Adipose tissue (tissue), 3 donors: ENCODE data around the gene FGGY. TPM values are rescaled to one million over a fixed set of nuclear protein-coding genes. Genes with fewer than 3 reads are reported as not detected.
"Not testable (repeated sequence)": the region's sequence is repeated elsewhere in the genome, so short reads cannot be mapped to it uniquely, and the experiment has no call there.

ENCODE experiments used
- H3K27ac ChIP-seq: one replicate; pipeline ENCODE4 v1.5.1; 2013; ENCODE audit warnings: low read depth, low read length
- WGBS, 3 donors: extraction: QIAGEN DNeasy Blood & Tissue Kit; methylation state at CpG; one replicate each; pipeline ENCODE4 v1.1.7; 2013; 5-methylcytosine and 5-hydroxymethylcytosine counted together
- polyA plus RNA-seq, 3 donors: library from polyadenylated mRNA; stranded (reverse); fragments of 200-250 nt; gene quantifications; one replicate each; pipeline ENCODE4 v1.2.3, GENCODE V29; 2013
- donor health status: healthy with polysubstance abuse.
- donor health status: Bipolar disorder and iron deficiency.
- donor health status: healthy.

The FGGY gene, protein sequence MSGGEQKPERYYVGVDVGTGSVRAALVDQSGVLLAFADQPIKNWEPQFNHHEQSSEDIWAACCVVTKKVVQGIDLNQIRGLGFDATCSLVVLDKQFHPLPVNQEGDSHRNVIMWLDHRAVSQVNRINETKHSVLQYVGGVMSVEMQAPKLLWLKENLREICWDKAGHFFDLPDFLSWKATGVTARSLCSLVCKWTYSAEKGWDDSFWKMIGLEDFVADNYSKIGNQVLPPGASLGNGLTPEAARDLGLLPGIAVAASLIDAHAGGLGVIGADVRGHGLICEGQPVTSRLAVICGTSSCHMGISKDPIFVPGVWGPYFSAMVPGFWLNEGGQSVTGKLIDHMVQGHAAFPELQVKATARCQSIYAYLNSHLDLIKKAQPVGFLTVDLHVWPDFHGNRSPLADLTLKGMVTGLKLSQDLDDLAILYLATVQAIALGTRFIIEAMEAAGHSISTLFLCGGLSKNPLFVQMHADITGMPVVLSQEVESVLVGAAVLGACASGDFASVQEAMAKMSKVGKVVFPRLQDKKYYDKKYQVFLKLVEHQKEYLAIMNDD
- polyA plus RNA-seq: 10 to 100 TPM in 2 of 3 donors, 1 to 10 TPM in 1; 6.3 to 13.4 (median 12.8) TPM

DNA sequence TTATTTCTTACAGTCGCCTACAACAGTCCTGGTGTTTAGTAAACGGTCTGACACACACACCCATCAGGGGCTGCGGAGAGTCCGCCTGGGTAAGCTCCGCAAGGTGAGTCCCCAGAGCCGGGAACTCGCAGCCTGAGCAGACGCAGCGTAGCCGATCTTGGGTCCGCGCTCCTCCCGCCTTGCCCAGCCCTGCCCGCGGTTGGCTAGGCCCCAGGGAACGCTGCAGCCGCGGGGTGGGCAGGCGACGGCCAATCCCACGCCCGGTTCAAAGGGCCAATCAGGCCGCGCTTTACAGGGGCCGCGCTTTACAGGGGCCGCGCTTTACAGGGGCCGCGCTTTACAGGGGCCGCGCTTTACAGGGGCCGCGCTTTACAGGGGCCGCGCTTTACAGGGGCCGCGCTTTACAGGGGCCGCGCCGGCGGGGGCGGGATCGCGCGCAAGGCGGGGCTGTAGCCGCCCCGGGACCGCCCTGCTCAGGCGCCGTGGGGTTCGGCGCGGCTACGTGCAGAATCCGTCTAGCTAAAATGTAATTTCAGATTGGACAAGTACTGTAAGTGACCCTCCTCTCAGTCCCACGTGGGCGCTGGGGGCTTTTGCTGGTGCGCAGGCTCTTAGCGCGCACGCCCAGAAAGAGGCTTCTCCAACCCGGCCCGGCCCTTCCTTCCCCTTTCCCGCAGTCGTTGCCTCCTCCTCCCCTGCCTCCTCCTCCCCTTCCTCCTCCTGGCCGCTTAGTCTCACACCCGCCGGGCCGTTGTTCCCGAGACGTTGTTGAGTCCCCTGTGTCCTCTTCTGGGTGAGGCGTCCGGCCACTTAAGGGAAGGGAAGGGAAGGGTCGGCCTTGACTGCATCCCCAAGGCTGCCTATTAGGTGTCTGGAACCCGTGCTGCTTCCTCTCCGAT, at the start of gene FGGY:
Gene FGGY (plus strand): TSS at position 737 of the 899 bp plus-strand sequence. CDS start 24,456 bp downstream, outside the sequence.
- peak within 1 kb of the TSS; percentile 79 for H3K27ac ChIP-seq
- 0 to 1% (median 0%) methylated on average over 70 to 78 of the region's 78 CpGs for WGBS, 3 donors

- H3K27ac ChIP-seq: no peak overlapping the region
- WGBS, 3 donors: 28 to 73% (median 66%) methylated on average over 1 of the region's 1 CpG
These were observed 48.1 kb upstream of the FGGY start for GRCh38 chr1:59248758-59249157.

- 76 to 84% (median 81%) methylated on average over 4 of the region's 4 CpGs for WGBS, 3 donors
- no peak overlapping the region for H3K27ac ChIP-seq
These were observed 47.3 kb upstream of the FGGY start for GRCh38 chr1:59249396-59250137.

DNA sequence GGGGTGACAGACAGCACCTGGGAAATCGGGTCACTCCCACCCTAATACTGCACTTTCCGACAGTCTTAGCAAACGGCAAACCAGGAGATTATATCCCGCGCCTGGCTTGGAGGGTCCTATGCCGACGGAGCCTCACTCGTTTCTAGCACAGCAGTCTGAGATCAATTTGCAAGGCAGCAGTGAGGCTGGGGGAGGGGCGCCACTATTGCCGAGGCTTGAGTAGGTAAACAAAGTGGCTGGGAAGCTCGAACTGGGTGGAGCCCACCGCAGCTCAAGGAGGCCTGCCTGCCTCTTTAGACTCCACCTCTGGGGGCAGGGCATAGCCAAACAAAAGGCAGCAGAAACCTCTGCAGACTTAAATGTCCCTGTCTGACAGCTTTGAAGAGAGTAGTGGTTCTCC, 45.8 kb upstream of the FGGY start:
- not testable (repeated sequence) for H3K27ac ChIP-seq
- WGBS, 3 donors: 83 to 90% (median 88%) methylated on average over 12 of the region's 12 CpGs

GRCh38 chr1:59256429-59256828, 40.5 kb upstream of the FGGY start:
- WGBS, 3 donors: 100% methylated on average over 1 of the region's 1 CpG
- H3K27ac ChIP-seq: not testable (repeated sequence)

DNA sequence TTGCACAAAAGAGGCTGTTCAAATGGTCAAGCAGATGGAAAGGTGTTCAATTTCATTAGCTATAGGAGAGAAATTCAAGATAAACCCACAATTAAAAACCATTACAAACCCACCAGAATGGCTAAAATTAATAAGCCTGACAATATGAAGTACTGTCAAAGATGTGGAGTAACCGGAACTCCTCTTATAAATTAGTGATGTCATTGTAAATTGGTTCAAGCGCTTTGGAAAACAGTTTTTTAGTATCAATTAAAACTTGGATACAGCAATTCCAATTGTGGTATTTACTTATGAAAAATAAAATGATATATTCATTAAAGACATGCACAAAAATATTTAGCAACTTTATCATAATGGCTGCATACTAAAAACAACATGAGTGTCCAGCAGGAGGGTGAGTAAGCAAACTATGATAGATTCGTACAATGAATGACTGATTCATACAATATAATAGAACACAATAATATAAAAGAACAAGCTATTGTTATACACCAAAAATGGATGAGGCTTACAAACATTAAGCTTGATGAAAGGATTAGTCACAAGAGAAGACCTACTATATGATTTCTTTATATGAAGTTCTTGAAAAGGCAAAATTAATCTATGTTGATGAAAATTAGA, 38.4 kb upstream of the FGGY start:
- H3K27ac ChIP-seq: no peak overlapping the region
- 94 to 98% (median 95%) methylated on average over 3 of the region's 3 CpGs for WGBS, 3 donors

GRCh38 chr1:59261537-59261936, 35.4 kb upstream of the FGGY start:
- H3K27ac ChIP-seq: no peak overlapping the region
- 53 to 79% (median 58%) methylated on average over 1 of the region's 1 CpG for WGBS, 3 donors

DNA sequence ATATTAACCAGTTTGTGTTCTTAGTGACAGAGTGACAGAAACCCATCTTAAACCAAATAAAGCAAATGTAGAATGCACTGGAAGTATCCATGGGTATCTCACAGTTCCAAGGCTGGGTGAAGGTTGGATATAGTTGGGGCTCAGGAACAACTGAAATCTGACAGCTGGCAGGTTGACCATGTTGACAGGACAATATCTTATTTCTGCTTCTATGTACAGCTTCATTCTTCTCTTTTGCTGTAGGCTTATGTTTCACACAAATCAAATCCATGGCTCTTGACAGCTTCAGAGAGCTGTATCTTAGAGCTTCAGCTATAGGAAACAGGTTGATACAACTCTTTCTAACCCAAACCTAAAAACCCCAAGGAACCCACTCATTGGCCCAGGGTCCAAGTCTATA, 34.3 kb upstream of the FGGY start:
- no peak overlapping the region for H3K27ac ChIP-seq

DNA sequence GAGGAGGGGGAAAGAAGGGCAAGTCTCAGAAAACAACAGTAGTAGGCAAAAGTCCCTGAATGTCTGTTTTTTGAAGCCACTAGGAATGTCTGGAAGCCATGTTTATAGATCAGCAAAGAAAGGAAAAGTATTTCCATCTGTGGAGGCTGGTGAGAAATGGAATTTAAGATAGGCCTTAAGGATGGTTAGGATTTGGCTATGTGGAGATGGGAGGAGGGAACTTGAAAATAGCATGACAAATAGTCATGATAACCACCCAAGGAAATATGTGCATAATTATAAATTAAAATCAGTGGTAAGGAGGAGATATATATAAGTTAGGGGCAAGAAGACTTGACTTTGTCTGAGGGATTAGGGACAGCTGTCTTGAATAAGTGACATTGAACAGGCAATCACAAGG, 33.8 kb upstream of the FGGY start:
- H3K27ac ChIP-seq: no peak overlapping the region

DNA sequence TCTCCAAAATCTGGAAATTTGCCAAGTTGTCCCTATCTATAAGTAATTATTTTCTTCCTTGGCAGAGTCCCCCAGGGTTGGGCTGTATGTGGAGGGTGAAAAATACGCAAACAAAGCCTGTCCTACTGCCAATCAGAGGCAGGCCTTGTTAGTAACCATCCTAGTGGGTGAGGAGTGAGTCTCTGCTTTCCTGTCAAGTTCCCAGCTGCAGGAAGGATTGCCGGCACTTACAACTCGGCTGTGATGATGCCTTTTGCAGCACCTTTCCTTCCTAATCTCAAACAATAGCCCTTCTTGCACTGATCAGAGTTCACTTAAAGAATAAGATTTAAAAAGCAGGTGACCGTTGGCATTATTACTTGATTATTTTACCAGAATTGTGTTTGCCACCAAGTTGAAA, 31.3 kb upstream of the FGGY start:
- WGBS, 3 donors: 69 to 87% (median 70%) methylated on average over 4 of the region's 4 CpGs
- H3K27ac ChIP-seq: no peak overlapping the region

DNA sequence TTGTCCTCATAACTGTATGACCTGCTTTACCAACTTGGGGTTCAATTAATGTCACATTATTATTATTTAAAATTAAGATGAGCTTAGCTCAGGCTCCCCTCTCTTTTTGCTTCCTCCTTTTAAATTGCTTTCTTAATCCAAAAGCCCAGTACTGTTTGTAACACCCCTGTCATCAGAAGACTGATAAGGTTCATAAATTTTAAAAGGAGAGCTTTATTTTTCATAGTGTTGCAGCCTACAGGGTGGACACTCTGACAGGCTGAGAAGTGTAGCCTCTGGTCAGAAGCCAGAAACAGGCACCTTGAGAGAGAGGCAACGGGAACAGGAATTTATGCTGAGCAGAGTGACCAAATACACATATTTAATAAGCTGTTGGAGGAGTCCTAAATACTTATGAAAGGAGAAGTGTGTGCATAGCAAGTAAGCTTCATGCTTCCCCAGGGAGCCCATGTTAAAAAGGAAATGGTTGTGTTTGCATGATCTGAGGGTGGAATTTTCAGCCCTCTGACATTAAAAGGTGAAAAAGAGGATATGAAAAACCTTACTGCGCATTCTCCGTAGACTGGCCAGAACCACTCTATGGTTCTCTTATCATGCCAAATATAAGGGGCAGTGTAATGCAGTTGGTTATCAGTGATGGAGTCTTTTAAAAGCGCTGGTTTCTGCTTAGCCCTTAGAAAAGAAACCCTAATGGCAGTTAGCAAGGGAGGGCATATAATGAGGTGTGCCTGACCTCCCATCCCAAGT, 30.5 kb upstream of the FGGY start:
- no peak overlapping the region for H3K27ac ChIP-seq

DNA sequence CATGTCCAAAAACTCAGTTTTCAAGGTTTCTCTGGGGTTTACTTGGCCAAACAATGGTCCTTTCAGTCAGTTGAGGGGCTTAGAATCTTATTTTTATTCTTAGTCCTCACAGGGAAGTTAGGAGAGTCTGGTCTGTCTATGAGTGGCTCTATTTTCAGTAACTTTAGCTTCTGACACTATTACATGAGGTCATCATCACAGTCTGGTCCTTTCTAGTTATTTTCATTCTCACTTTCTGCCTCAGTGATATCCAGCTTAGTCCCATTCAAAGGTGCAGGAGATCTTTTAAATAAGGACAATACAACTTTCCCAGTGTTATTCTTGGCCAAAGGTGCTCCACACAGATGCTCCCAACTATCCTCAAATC, 30.0 kb upstream of the FGGY start:
- no peak overlapping the region for H3K27ac ChIP-seq

More for the DNA sequence above, 30.5 kb upstream of the FGGY start:
- WGBS, 3 donors: 59 to 81% (median 67%) methylated on average over 4 of the region's 4 CpGs

DNA sequence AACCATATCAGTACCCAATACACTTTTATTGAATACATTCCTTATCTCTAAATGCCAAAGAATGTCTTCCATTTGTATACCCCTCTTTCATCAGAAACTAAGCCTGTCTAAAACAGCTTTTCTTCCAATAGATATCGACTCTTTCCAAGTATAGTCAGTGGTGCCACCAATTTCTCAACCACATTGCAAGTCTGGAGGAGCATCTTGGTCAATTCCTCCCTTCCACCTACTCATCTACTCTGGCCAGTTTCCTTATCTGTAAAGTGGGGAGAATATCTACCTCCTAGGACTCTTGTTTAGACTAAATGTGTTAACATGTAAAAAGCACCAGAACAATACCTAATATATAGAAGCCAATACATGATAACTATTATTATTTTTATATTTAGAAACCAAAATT, 28.5 kb upstream of the FGGY start:
- H3K27ac ChIP-seq: no peak overlapping the region
- WGBS, 3 donors: 91 to 96% (median 94%) methylated on average over 1 of the region's 1 CpG

- WGBS, 3 donors: 91 to 98% (median 95%) methylated on average over 2 of the region's 2 CpGs
- no peak overlapping the region for H3K27ac ChIP-seq
These were observed 25.2 kb upstream of the FGGY start for GRCh38 chr1:59271561-59272260.

GRCh38 chr1:59272507-59272906, 24.4 kb upstream of the FGGY start:
- no peak overlapping the region for H3K27ac ChIP-seq
- WGBS, 3 donors: 73 to 100% (median 81%) methylated on average over 1 of the region's 1 CpG

DNA sequence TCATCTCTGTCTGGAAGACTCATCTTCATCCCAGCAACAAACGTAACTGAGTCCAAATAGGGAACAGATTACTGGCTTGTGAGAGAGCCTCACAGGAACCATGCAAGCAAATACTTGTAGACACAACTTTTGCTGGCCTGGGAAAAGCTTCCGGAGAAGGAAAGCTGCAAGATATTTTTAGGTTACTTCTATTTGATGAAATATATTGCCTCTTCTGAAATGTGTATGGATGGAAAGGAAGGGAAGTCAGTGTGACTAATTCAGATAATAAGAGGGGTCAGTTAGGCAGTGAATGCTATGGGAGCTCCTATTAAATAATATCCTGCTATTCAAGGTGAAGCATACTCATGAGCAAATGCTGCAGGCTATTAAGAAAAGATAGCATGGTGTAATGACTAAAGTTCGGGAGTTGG, 20.4 kb upstream of the FGGY start:
- H3K27ac ChIP-seq: no peak overlapping the region

DNA sequence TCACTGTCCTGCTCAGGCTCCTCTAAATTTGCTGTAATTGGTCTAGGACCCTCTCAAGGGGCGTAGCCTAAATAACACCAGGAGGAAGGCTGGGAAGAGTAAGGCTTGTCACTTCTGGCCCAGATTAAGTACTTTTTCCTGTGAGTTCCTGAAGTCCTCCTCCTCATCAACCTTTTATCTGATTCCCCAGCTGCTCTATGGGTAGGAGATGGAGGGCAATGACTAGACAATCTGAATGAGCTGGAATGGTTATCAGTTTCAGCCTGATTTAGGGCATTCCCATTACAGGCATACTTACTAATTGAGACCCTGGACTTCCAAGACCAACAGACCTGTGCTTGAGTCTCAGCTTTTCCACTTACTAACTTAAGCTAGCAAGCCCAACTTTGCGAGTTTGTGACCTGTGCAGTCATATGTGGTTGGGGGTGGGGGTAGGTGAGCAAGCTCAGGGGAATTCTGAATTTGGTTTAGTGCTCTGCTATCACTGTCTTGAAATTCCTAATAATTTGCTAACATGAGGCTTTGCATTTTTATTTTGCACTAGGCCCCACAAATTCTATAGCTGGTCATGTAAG, 18.0 kb upstream of the FGGY start:
- WGBS, 3 donors: 90 to 99% (median 96%) methylated on average over 2 of the region's 2 CpGs

More for the DNA sequence above, 20.4 kb upstream of the FGGY start:
- WGBS, 3 donors: 56 to 76% (median 59%) methylated on average over 3 of the region's 3 CpGs

More for the DNA sequence above, 18.0 kb upstream of the FGGY start:
- H3K27ac ChIP-seq: no peak overlapping the region
